B cell (primary cell): Measurements from ENCODE around the gene SPATA12. TPM values are rescaled to one million over a fixed set of nuclear protein-coding genes. Genes with fewer than 3 reads are reported as not detected.

Experiments
- ATAC-seq: fragments of 200-7000 bp; cut with Tn5 transposase; one replicate; pipeline ENCODE4 v1.10.0; 2021; ENCODE audit warnings: low read depth, mild to moderate bottlenecking, moderate number of reproducible peaks, moderate library complexity
- CTCF ChIA-PET: fragments of 350-600 bp; sonication (Branson Sonifier 250); formaldehyde crosslinking; loops from one replicate; lab custom pipeline; 2021; ENCODE audit warnings: antibody characterized with exemption, inconsistent platforms; lab: Charles Lee
- POLR2A ChIA-PET: fragments of 350-600 bp; sonication (Branson Sonifier 250); formaldehyde crosslinking; loops from one replicate; lab custom pipeline; 2021; ENCODE audit warnings: antibody characterized with exemption; lab: Charles Lee
- DNase-seq: peaks from one replicate; pipeline ENCODE4 v3.0.0; 2013
- H2AFZ ChIP-seq: 2 replicates; pipeline ENCODE4 v1.6.1; 2012; ENCODE audit warnings: mild to moderate bottlenecking, low read depth, low read length; ENCODE audit not compliant: insufficient read depth, poor library complexity, severe bottlenecking
- H3K27ac ChIP-seq, 2 donors: 1 replicate in 1 of 2; 2 replicates in 1 of 2; pipeline ENCODE4 v1.5.1; 2012 to 2013; ENCODE audit warnings: low read length in 2 of 2, mild to moderate bottlenecking in 2 of 2, moderate library complexity in 1 of 2
- H3K27me3 ChIP-seq, 4 experiments: fragments of 200-600 bp in 1 of 4; sonication (generic) in 1 of 4; replicated peaks in 1 of 4; 1 replicate in 2 of 4; 2 replicates in 2 of 4; pipeline versions ENCODE4 v1.6.1 to v1.7.0; 2013 to 2016; ENCODE audit warnings: low read length in 3 of 4, mild to moderate bottlenecking in 2 of 4, mixed read lengths in 1 of 4, moderate library complexity in 1 of 4; ENCODE audit not compliant: insufficient read depth in 4 of 4, control insufficient read depth in 3 of 4; ENCODE audit errors: control extremely low read depth in 1 of 4
- H3K36me3 ChIP-seq, 2 experiments: replicated peaks in 1 of 2; 1 replicate in 1 of 2; 2 replicates in 1 of 2; pipeline versions ENCODE4 v1.6.1 to v1.7.1; 2013; ENCODE audit warnings: low read length in 1 of 2; ENCODE audit not compliant: insufficient read depth in 2 of 2, control insufficient read depth in 1 of 2; ENCODE audit errors: control extremely low read depth in 1 of 2, extremely low read depth in 1 of 2
- H3K4me1 ChIP-seq, 2 donors: fragments of 200-600 bp in 1 of 2; sonication (generic) in 1 of 2; 1 replicate in 1 of 2; 2 replicates in 1 of 2; pipeline versions ENCODE4 v1.5.1 to v1.6.1; 2013 to 2017; ENCODE audit warnings: low read length in 2 of 2; ENCODE audit not compliant: control insufficient read depth in 2 of 2, insufficient read depth in 2 of 2
- H3K4me2 ChIP-seq: replicated peaks from 2 replicates; pipeline ENCODE3; 2012; ENCODE audit warnings: mild to moderate bottlenecking, low read depth, low read length; ENCODE audit not compliant: poor library complexity, severe bottlenecking
- H3K4me3 ChIP-seq, 5 experiments: fragments of 200-600 bp in 1 of 5; sonication (generic) in 1 of 5; 1 replicate in 3 of 5; 2 replicates in 2 of 5; pipeline versions ENCODE4 v1.5.1 to v1.7.0; 2011 to 2016; ENCODE audit warnings: low read length in 4 of 5, mild to moderate bottlenecking in 4 of 5, low read depth in 2 of 5, control low read depth in 1 of 5, moderate library complexity in 1 of 5; ENCODE audit not compliant: insufficient read depth in 1 of 5; ENCODE audit errors: control extremely low read depth in 1 of 5, extremely low read depth in 1 of 5
- H3K79me2 ChIP-seq: fragments of 200-600 bp; sonication (generic); one replicate; pipeline ENCODE4 v1.6.0; 2016; ENCODE audit warnings: low read length; ENCODE audit not compliant: control insufficient read depth, insufficient read depth
- H3K9ac ChIP-seq: fragments of 200-600 bp; sonication (generic); 2 replicates; pipeline ENCODE4 v1.6.1; 2017; ENCODE audit warnings: mild to moderate bottlenecking, low read length, moderate library complexity
- H3K9me3 ChIP-seq, 3 donors: one replicate each; pipeline versions ENCODE4 v1.6.1 to v1.7.1; 2013; ENCODE audit warnings: low read length in 2 of 3; ENCODE audit not compliant: control insufficient read depth in 2 of 3, insufficient read depth in 1 of 3; ENCODE audit errors: control extremely low read depth in 1 of 3
- H4K20me1 ChIP-seq: 2 replicates; pipeline ENCODE4 v1.6.0; 2012; ENCODE audit warnings: mild to moderate bottlenecking, low read length; ENCODE audit not compliant: insufficient read depth, control insufficient read depth, poor library complexity, severe bottlenecking
- H3K27ac Mint-ChIP-seq: one replicate; pipeline ENCODE4 v1.8.0; 2021; ENCODE audit warnings: mixed read lengths
- H3K27me3 Mint-ChIP-seq: one replicate; pipeline ENCODE4 v1.8.0; 2021; ENCODE audit warnings: mixed read lengths
- H3K4me1 Mint-ChIP-seq: one replicate; pipeline ENCODE4 v1.8.0; 2021; ENCODE audit warnings: mixed read lengths
- H3K4me3 Mint-ChIP-seq: one replicate; pipeline ENCODE4 v1.8.0; 2021; ENCODE audit warnings: mixed read lengths
- H3K9me3 Mint-ChIP-seq: one replicate; pipeline ENCODE4 v1.8.0; 2022; ENCODE audit warnings: mixed read lengths; ENCODE audit not compliant: insufficient read depth
- EZH2 ChIP-seq: IDR thresholded peaks from 2 replicates; pipeline ENCODE4 v1.6.1; 2012; ENCODE audit warnings: borderline replicate concordance, low read depth, mild to moderate bottlenecking, moderate library complexity, low read length; ENCODE audit not compliant: insufficient read depth, poor library complexity, severe bottlenecking
- WGBS: methylation state at CpG from one replicate; pipeline ENCODE4 v1.1.5; 2013; ENCODE audit warnings: missing lambda C conversion rate; ENCODE audit not compliant: insufficient coverage; 5-methylcytosine and 5-hydroxymethylcytosine counted together
- intact Hi-C: fragments of 100-400 bp; cut with micrococcal nuclease; formaldehyde crosslinking; loops from one replicate; pipeline ENCODE4 v1.10.0; 2022
- polyA plus RNA-seq: library from polyadenylated mRNA; depleted of rRNA; stranded (reverse); fragments of >200 nt; gene quantifications from 2 replicates; pipeline ENCODE4 v1.2.3, GENCODE V29; 2012
- total RNA-seq, 2 donors: library from RNA; stranded (reverse); fragments of 120-200 nt in 1 of 2; gene quantifications; 1 replicate in 1 of 2; 2 replicates in 1 of 2; pipeline versions ENCODE4 v1.2.3 to v1.2.4, GENCODE V29; 2013 to 2022
- TF ChIP-seq, protein P1 (sequence below): fragments of 200-600 bp; IDR thresholded peaks from one replicate; pipeline ENCODE4 v1.8.0; 2022; ENCODE audit warnings: antibody characterized with exemption, mild to moderate bottlenecking

Gene SPATA12
- total and polyA plus RNA-seq, 2 donors (not counting 1 experiment from before 2014, with no cell fraction given): not detected

DNA sequence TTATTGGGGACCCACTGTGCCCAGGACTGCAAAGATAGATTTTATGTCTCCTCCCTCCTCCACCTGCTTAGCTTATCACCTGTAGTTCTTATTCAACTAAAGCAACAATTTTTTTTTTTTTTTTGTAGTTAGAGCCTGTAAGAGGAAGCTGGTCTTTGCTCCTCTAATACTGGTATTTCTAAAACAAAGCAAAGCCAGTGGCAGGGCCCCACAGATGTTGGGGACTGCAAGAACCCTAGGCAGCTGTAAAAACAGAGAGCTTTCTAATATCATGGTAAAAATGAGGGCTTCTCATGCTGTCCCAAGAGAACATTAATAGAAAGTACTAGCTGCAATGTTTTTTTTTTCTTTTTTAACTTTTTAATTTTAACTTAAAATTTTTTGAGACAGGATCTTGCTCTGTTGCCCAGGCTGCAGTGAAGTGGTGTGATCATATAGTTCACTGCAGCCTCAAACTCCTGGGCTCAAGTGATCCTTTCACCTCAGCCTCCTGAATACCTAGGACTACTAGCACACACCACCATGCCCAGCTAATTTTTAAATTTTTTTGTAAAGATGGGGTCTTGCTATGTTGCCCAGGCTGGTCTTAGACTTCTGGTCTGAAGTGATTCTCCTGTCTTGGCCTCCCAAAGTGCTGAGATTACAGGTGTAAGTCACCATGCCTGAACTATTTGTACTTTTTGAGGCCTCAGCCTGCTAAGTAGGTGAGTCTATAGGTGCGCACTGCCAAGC lies 27.1 kb downstream of the SPATA12 start:
- POLR2A ChIA-PET: interaction anchor here (0.7 kb wide), 1 partner anchor 1145 kb away, joined by 4 read pairs; no protein-coding TSS in a partner anchor
- TF ChIP-seq EZH2: no peak
- TF ChIP-seq, protein P1, sequence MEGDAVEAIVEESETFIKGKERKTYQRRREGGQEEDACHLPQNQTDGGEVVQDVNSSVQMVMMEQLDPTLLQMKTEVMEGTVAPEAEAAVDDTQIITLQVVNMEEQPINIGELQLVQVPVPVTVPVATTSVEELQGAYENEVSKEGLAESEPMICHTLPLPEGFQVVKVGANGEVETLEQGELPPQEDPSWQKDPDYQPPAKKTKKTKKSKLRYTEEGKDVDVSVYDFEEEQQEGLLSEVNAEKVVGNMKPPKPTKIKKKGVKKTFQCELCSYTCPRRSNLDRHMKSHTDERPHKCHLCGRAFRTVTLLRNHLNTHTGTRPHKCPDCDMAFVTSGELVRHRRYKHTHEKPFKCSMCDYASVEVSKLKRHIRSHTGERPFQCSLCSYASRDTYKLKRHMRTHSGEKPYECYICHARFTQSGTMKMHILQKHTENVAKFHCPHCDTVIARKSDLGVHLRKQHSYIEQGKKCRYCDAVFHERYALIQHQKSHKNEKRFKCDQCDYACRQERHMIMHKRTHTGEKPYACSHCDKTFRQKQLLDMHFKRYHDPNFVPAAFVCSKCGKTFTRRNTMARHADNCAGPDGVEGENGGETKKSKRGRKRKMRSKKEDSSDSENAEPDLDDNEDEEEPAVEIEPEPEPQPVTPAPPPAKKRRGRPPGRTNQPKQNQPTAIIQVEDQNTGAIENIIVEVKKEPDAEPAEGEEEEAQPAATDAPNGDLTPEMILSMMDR: no peak
- H3K36me3 ChIP-seq: no peaks in the 10 kb centered on the region

DNA sequence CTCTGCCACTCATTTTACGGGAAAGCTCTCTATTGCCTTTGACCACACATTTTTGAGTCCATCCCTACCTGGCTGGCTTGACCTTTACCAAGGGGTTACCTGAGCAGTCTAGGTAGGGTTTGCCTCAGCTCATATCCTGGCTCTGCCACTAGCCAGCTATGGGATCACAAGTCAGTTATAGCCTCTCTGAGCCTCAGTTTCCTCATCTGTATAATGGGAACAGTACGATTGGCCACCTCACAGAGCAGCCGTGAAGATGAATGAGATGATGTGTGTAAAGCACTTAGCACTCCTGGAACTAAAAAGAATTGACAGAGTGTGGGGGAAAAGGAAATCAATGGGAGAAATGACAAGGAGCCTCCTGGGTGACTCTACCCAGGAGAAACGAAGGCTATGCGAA lies 28.0 kb downstream of the SPATA12 start:
- no peak for TF ChIP-seq EZH2
- TF ChIP-seq, protein P1: no peak
- H3K27me3 Mint-ChIP-seq: peaks cover 24% of the 10 kb centered on the region

More for the DNA sequence above, 27.1 kb downstream of the SPATA12 start:
- H3K27ac Mint-ChIP-seq: no peak overlapping the region
- intact Hi-C loops: no loop called here
- CTCF ChIA-PET: interaction anchor here (1.0 to 1.5 kb wide), 4 partner anchors 10 to 99 kb away, joined by 4 to 5 read pairs (median 4); no protein-coding TSS in a partner anchor
- WGBS: no CpG with 5 or more reads among the region's 1 CpG
- no peak overlapping the region for H3K9ac ChIP-seq
- H3K9me3 Mint-ChIP-seq: no peaks in the 10 kb centered on the region
- no peak for DNase-seq
- H4K20me1 ChIP-seq: no peaks in the 10 kb centered on the region
- no peak overlapping the region for H3K4me3 ChIP-seq
- H3K4me3 Mint-ChIP-seq: no peak overlapping the region
- no peaks in the 10 kb centered on the region for H3K4me1 Mint-ChIP-seq
- no peaks in the 10 kb centered on the region for H3K79me2 ChIP-seq
- H3K27me3 ChIP-seq: peaks cover 0 to 2% (median 0%) of the 10 kb centered on the region in 4 experiments
- no peak overlapping the region for H3K4me2 ChIP-seq
- peaks cover 24% of the 10 kb centered on the region for H3K27me3 Mint-ChIP-seq
- no peak overlapping the region for H3K27ac ChIP-seq
- H3K9me3 ChIP-seq: no peaks in the 10 kb centered on the region
- ATAC-seq: no peak
- no peak overlapping the region for H2AFZ ChIP-seq
- no peaks in the 10 kb centered on the region for H3K4me1 ChIP-seq

More for the DNA sequence above, 28.0 kb downstream of the SPATA12 start:
- ATAC-seq: no peak
- DNase-seq: no peak
- WGBS: 71% methylated on average over 2 of the region's 5 CpGs
- Histone ChIP-seq H3K27me3 (peaks cover 0 to 2% (median 0%) of the 10 kb centered on the region in 4 experiments), H3K27ac (no peak overlapping the region), H3K36me3 (no peaks in the 10 kb centered on the region), H3K9ac (no peak overlapping the region), H3K4me3 (no peak overlapping the region), H3K4me2 (no peak overlapping the region), H3K9me3 (no peaks in the 10 kb centered on the region), H4K20me1 (no peaks in the 10 kb centered on the region), H2AFZ (no peak overlapping the region), H3K79me2 (no peaks in the 10 kb centered on the region), H3K4me1 (no peaks in the 10 kb centered on the region)
- H3K4me3 Mint-ChIP-seq: no peak overlapping the region
- intact Hi-C loops: no loop called here
- H3K9me3 Mint-ChIP-seq: no peaks in the 10 kb centered on the region
- ChIA-PET CTCF (interaction anchor here (1.9 kb wide), 1 partner anchor 10 kb away, joined by 4 read pairs; no protein-coding TSS in a partner anchor), POLR2A (no interaction called here)
- no peaks in the 10 kb centered on the region for H3K4me1 Mint-ChIP-seq
- H3K27ac Mint-ChIP-seq: no peak overlapping the region
